Measurements from ENCODE around the gene ARVCF. TPM values are rescaled to one million over a fixed set of nuclear protein-coding genes. Genes with fewer than 3 reads are reported as not detected.

ARVCF gene
- total RNA-seq, 4 donors from 2014 or later, result 31.1 to 55.8 (median 44.6) TPM

DNA sequence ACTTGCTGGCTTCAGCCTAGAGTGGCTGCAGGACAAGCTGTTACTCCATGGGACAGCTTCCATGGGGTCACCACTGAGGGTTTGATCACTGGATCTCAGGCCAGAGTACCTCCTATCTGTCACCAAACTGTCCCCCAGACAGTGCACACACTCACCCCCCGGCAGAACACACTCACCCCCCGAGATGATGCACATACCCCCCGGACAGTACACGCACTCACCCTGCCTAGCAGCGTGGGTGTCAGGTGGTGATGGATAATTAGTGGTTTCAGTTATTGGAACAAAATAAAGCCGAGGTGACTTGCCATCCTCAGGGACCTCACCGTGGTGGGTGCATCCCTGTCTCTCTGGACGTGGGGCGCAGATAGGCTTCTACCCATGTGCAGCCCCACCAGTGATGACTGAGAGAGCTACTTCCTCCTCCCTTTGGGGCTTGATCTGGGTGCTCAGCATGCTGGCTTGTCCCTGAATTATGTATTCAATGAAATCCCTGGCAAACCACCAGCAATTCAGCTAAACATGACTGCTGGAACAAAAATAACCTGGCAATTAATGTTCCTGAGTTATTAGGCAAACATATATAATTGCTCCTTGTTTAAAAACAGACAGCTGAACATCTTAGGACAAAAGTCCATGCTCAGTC is 23.2 kb upstream of the ARVCF start:
- intact Hi-C loops (cut with DNase I), result no loop called here
- H3K9me3 ChIP-seq, result no peaks in the 10 kb centered on the region
- TF ChIP-seq EP300 (IDR thresholded peaks at IDR 0.05), result no peak
- no peak for TF ChIP-seq POLR2A (IDR thresholded peaks at IDR 0.05; ENCODE audit: low read depth)
- no peak for TF ChIP-seq CTCF (IDR thresholded peaks at IDR 0.05)
- no peak for TF ChIP-seq POLR2AphosphoS5 (IDR thresholded peaks at IDR 0.05)
- peaks cover 17 to 88% (median 80%) of the 10 kb centered on the region in 4 donors for H3K36me3 ChIP-seq
- 66% methylated on average over 6 of the region's 9 CpGs for WGBS
- H3K4me3 ChIP-seq, result no peak overlapping the region
- H3K27ac ChIP-seq (replicated peaks in 1 of 4), result no peak overlapping the region
- peaks cover 0 to 13% (median 9%) of the 10 kb centered on the region in 4 donors for H3K4me1 ChIP-seq
- no peak for DNase-seq (ENCODE audit: extremely low spot score)
- no peaks in the 10 kb centered on the region for H3K27me3 ChIP-seq

- Histone ChIP-seq H3K27ac (replicated peaks in 1 of 4) (no peak overlapping the region), H3K9me3 (no peaks in the 10 kb centered on the region), H3K27me3 (no peaks in the 10 kb centered on the region), H3K4me1 (peaks cover 3 to 18% (median 17%) of the 10 kb centered on the region in 4 donors), H3K4me3 (no peak overlapping the region), H3K36me3 (peaks cover 17 to 76% (median 68%) of the 10 kb centered on the region in 4 donors)
- WGBS, result 93% methylated on average over 7 of the region's 7 CpGs
- TF ChIP-seq EP300 (IDR thresholded peaks at IDR 0.05) (no peak), CTCF (IDR thresholded peaks at IDR 0.05) (no peak), POLR2AphosphoS5 (IDR thresholded peaks at IDR 0.05) (no peak), POLR2A (IDR thresholded peaks at IDR 0.05; ENCODE audit: low read depth) (no peak)
- intact Hi-C loops (cut with DNase I), result no loop called here
- DNase-seq (ENCODE audit: extremely low spot score), result no peak
These were observed 22.0 kb upstream of the ARVCF start for GRCh38 chr22:20038574-20038973.

- Histone ChIP-seq H3K9me3 (no peaks in the 10 kb centered on the region), H3K36me3 (peaks cover 17 to 65% (median 57%) of the 10 kb centered on the region in 4 donors), H3K4me1 (peaks cover 15 to 30% (median 28%) of the 10 kb centered on the region in 4 donors), H3K27me3 (no peaks in the 10 kb centered on the region), H3K4me3 (no peak overlapping the region), H3K27ac (replicated peaks in 1 of 4) (no peak overlapping the region)
- WGBS, result 81% methylated on average over 3 of the region's 3 CpGs
- no peak for TF ChIP-seq EP300 (IDR thresholded peaks at IDR 0.05)
- no peak for TF ChIP-seq POLR2AphosphoS5 (IDR thresholded peaks at IDR 0.05)
- no peak for TF ChIP-seq POLR2A (IDR thresholded peaks at IDR 0.05; ENCODE audit: low read depth)
- TF ChIP-seq CTCF (IDR thresholded peaks at IDR 0.05), result no peak
- DNase-seq (ENCODE audit: extremely low spot score), result no peak
- intact Hi-C loops (cut with DNase I), result no loop called here
These were observed 20.8 kb upstream of the ARVCF start for GRCh38 chr22:20037419-20037818.

DNA sequence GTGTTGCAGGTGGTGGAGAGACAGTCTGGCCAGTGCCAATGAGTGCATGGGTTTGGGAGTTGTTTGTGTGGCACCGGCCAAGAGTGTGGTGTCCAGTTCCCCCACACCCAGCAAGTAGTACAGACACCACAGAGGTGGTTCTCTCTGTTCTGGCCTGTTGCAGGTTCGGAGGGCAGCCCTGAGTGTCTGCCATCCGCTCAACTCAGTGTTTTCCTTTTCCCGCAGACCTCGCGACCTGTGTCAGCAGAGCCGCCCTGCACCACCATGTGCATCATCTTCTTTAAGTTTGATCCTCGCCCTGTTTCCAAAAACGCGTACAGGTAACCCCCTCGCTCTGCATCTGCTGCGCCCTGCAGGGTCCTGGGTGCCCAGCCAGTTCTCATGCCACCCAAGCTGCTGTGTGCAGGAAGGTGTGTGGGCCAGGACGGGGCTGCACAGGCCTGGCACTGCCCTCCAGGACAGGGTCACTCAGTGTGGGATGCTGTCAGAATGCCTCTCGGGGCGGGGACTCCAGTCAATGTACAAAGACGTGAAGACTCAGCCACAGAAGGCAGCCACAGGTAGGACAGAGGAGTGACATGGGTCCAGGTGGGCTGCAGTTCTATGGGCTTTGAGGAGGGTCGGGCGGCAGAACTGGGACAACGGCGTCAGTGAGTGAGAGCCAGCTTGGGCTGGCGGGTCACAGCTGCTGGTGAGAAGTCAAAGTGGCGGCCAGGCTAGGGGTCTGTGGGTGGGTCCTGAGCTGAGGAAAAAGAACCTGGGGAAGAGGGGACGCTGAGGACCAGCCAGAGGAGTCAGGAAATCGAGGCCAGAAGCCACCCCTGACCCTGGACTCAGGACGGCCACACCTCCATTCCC is 20.1 kb upstream of the ARVCF start:
- Histone ChIP-seq H3K27me3 (no peaks in the 10 kb centered on the region), H3K9me3 (no peaks in the 10 kb centered on the region), H3K4me3 (no peak overlapping the region), H3K27ac (replicated peaks in 1 of 4) (no peak overlapping the region), H3K36me3 (peaks cover 17 to 65% (median 58%) of the 10 kb centered on the region in 4 donors), H3K4me1 (peaks cover 21 to 36% (median 35%) of the 10 kb centered on the region in 4 donors)
- TF ChIP-seq POLR2AphosphoS5 (IDR thresholded peaks at IDR 0.05), result no peak
- TF ChIP-seq CTCF (IDR thresholded peaks at IDR 0.05), result no peak
- no peak for TF ChIP-seq EP300 (IDR thresholded peaks at IDR 0.05)
- TF ChIP-seq POLR2A (IDR thresholded peaks at IDR 0.05; ENCODE audit: low read depth), result no peak
- 93% methylated on average over 23 of the region's 25 CpGs for WGBS
- DNase-seq (ENCODE audit: extremely low spot score), result no peak
- intact Hi-C loops (cut with DNase I), result no loop called here

All from esophagus muscularis mucosa (tissue), 4 donors.